GM18951 (cell line): ENCODE data around the gene SORCS2.

Source experiments
- POLR2A ChIP-seq: IDR thresholded peaks from 4 replicates; pipeline ENCODE4 v1.6.1; 2011; ENCODE audit warnings: mild to moderate bottlenecking; ENCODE audit not compliant: insufficient read length, insufficient read depth; ENCODE audit errors: extremely low read depth
- in situ Hi-C: fragments of 300-500 bp; cut with MboI; formaldehyde crosslinking; loops from one replicate; pipeline ENCODE4 v1.12.0; 2022; ENCODE audit warnings: low sequenced_read_pairs, mixed read lengths, inconsistent platforms; ENCODE audit not compliant: unreplicated experiment

Gene SORCS2

DNA sequence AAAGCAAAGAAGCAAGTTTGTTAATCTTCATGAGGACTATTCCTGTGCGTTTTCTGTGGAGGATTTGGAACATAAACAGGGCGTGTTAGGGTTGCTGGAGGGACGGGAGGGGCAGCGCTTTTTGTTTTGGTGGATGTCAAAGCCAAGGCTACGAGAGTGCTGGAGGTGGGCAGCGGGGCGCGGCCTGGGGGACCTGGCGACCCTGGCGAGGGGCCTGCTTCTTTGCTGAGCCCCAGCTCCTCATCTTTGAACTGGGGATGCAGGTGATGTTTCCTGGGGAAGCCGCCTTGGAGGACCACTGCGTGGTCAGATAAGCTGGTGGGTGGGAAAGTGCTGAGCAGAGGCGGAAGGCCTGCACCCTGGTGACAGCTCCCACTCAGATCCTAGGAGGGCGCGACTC, 55.2 kb downstream of the SORCS2 start:
- no peak for TF ChIP-seq POLR2A
- in situ Hi-C loops = no loop called here

DNA sequence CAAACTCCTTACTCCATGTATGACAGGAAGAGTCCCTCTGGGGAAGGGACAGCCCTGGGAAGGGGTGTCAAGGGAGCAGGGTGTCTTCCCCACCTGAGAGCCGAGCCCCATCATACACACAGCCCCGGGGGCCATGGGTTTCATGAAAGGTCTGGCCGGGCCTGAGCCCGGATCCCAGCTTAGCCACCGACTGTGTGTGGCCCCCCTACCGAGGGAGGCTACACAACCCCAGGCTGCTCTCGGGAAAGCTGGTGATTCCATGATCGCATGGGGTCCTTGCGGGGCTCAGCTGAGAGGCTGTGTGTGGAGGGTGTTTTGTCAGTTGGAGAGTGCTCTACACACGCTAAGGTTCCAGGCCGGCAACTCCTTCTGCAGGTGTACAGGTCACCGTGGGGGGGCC, 55.6 kb downstream of the SORCS2 start:
- TF ChIP-seq POLR2A = no peak
- in situ Hi-C loops = no loop called here

DNA sequence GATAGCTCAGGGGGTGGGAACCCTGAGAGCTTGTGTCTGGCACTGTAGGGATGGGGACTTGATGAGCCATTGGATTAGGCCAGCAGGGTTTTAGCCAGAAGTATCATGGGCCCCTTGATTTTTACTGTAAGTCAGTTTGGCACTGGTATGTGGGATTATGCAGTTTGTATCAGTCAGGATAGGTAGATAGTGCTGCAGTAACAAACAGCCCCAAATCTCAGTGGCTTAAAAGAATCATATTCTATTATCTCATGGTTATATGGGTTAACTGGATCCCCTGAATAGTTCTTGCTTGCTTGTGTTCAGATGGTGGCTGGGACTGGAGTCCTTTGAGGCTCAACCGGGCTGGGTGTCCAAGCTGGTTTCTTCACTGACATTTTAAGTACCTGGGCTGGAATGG, 56.5 kb downstream of the SORCS2 start:
- in situ Hi-C loops = no loop called here
- TF ChIP-seq POLR2A = no peak

DNA sequence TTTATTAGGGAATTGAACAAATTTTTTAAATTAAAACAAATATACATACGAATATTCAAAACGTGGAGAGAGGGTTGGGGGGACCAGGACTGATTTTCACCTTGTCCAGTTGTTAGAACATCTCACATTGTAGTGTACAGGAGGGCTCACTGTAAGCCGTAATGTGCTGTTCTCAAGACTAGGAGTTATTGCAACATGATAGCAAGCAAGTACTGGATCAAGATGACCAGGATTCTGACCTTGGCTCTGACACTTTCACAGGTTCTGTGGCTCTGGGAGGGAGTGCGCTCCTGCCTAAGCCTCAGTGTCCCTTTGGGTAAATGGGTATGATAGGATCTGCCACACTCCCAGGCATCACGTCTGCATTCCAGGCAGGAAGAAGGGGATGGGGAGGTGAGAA, 59.0 kb downstream of the SORCS2 start:
- no peak for TF ChIP-seq POLR2A

DNA sequence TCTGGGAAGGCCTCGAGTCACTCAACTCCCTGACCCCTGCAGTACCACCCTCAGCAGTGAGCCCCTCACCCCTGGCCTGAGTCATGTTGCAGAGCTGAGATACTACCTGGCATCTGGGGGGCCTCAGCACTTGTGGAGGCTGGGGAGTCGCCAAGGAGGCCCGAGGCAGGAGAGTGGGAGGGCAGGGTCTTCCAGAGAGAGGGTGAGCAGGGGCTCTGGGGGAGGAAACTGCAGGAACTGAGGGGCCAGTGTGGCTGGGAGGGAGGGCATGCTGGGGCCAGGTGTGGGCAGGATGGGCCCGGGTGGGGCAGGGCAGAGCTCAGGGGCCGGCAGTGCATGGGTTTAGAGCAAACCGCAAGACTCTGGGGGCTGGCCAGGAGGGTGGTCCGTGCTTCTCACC, 59.7 kb downstream of the SORCS2 start:
- TF ChIP-seq POLR2A = no peak
- in situ Hi-C loops = no loop called here

More for the DNA sequence above, 59.0 kb downstream of the SORCS2 start:
- in situ Hi-C loops = no loop called here

DNA sequence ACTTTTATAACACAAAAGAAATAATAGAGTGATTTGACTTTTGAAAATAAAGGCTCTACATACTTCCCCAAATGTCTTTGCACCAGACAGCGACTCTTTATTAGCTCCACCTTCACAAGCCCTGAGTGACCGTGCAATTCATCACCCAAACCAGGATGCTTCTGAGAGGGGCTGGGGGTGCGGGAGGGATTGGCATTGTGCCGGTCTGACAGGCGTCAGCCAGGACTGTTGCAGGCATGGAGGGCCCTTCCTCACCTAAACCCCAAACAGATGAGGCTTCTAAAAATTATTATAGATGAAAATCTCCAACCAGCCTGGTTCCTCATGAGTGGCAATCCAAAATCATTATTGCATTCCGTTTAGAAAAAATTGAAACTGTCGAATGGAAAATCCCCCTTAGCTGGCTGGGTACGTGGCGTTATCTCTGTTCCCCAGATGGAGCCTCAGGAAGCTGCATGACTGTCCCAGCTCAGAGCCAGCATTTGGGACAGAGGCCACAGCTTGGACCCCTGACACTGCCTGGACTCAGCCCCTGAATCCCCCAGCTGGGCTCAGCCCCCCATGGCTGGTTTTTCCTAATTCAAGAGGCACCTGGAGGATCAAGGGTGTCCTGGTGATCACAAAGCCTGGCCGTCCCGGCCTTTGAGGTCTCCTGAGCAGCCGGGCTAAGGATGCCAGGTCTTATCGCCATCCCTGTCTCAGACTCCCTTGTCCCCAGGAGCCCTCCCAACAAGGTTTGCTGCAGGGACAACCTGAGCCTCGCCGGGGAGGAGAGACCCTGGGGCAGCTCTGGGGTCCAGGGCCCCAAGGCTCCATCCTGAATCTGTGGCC, 60.4 kb downstream of the SORCS2 start:
- in situ Hi-C loops = no loop called here
- no peak for TF ChIP-seq POLR2A

DNA sequence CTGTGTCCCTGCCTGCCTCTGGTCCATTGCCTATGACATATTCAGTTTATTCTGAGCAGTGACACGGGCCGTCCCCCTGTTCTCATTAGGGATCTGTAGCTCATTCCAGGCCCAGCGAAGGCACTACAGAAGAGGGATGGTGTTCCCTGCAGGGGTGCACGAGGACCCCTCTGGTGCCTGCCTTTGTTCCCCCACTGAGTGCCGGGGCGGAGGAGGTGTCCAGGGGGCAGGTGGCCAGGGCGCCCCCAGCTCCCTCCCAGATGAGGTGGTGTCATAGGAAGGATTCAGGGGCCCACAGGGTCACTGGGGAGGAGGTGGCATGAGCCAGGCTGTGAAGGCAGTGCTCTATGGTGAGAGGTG, 61.0 kb downstream of the SORCS2 start:
- no peak for TF ChIP-seq POLR2A
- in situ Hi-C loops = no loop called here

DNA sequence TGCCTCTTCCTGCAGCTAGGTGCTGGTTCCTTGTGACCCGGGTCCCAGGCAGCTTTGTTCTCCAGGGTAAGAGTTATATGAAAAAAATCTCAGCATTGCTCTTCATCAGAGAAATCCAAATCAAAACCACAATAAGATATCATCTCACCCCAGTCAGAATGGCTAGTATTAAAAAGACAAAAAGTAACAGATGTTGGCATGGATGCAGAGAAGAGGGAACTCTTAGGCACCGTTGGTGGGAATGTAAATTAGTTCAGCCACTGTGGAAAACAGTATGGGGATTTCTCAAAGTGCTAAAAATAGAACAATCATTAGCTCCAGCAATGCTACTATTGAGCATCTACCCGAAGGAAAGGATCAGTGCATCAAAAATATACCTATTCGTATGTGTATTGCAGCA, 61.5 kb downstream of the SORCS2 start:
- TF ChIP-seq POLR2A = no peak
- in situ Hi-C loops = no loop called here

DNA sequence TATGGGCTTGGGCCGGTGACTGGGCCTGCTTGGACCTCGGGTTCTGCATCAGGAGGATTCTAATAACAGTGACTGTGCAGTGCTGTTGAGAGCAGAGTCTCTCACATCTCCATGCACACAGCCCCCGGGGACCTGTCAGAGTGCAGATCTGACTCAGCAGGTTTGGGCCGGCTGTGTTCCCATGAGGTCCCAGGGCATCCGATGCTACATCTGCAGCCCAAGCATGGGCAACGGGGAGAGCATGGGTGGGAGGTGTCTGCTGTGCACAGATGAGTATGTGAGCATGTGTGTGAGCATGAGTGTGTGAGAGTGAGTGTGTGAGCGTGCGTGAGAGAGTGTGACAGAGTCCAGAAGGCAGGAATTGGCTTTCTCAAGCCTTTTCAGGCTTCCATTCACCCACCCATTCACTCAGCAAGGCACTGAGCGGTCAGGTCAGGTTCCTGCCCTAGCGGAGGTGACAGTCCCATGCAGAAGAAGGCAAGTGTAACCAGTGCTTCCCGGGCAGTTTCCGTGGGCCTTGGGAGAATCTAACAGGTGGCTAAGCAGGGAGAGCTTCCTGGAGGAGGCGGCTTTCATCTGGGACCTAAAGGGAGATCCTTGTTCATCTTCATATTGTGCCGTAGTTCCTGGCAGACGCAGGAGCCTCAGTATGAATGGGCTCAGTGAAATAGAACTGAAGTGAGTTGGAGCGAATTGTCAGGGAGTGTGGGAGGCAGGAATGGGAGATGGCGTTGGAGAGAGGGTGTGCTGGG, 62.6 kb downstream of the SORCS2 start:
- no peak for TF ChIP-seq POLR2A
- in situ Hi-C loops = no loop called here

DNA sequence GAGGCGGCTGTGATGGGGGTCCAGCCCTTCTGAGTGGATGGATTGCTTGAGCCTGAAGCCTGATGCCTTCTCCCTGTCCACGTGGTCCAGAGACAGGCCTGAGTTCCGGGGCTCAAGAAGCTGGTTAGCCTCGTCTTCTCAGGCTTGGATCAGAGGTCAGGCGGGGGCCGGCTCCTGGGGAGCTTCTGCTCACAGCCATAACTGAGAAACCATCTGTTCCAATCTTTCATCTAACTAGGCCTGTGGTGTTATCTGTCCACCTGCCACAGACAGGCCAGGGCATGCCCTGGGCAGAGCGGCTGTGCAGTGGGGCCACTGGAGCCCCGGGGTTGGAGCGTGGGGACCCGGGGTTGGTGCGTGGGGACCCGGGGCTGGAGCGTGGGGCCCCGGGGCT, 63.1 kb downstream of the SORCS2 start:
- in situ Hi-C loops = no loop called here
- no peak for TF ChIP-seq POLR2A

DNA sequence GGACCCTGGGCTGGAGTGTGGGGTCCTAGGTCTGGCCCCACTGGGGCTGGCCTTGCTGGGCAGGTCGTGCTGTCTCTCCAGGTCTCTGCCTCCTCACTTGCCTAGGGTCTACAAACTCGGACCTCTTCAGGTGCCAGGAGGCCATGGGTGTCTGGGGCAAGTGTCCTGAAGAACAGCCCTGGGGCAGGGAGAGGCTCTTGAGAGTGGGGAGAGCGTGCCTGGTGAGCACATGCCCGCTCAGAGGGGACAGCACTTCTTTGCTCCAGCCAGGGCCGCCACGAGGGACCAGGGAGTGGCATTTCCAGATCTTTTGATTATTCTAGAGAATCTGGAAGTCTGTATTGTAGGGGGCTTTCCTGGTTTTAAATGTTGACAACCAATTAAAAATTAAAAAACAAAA, 63.7 kb downstream of the SORCS2 start:
- no peak for TF ChIP-seq POLR2A
- in situ Hi-C loops = no loop called here

DNA sequence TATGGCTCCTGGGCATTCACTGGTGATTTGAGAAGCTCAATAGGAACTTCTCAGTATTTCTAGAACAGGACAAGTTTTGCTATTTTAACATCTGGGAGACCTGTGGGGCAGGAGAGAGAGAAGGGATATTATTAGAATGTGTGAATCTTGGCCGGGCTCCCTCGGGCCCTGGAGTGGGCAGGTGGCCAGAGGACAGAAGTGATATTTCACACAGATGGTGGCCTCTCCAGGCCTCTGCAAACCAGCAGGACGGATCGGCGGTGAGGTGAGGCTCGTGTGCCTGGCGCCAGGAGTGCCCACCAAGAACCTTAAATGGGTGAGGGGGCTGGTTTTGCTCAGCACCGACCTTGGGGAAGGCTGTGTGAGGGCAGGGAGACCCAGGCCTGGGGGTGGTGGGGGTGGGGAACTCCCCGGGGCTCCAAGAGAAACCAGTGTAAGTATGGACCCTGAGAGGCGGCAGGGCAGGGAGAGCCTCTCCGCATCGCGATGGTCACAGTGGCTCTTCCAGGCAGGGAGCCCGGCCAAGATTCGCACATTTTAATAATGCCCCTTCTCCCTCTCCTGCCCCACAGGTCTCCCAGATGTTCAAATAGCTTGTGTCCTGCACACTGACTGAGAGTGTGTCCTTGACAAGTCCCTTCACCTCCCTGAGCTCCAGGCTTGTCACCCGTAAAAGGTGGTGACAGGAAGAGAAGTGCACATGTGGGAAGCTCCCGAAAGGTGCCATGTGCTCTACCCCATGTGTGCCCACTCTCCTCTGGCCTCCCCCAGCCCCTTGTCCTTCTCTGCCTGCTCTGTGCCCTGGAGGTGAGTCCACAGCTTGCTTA, 64.9 kb downstream of the SORCS2 start:
- in situ Hi-C loops = no loop called here
- TF ChIP-seq POLR2A = no peak

DNA sequence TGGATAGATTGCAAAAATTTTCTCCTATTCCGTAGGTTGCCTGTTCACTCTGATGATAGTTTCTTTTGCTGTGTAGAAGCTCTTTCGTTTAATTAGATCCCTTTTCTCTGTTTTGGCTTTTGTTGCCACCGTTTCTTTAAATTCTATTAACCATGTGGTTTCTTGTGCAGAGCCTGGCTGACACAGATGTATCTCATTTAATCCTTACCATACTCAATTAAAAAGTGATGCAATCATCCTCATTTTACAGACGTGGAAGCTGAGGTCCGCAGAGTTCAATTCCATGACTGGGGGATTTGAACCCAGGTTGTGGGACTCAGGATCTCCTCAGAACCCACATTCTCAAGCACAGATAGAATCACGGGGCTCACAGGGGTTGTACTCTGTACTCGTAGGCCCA, 66.7 kb downstream of the SORCS2 start:
- in situ Hi-C loops = no loop called here
- no peak for TF ChIP-seq POLR2A
